ENCODE data around the gene MAPK7. TPM values are rescaled to one million over a fixed set of nuclear protein-coding genes. Genes with fewer than 3 reads are reported as not detected.

MAPK7 gene
- total and polyA plus RNA-seq, 2 of the 4 experiments (the other 2 are of a cell fraction): 9.7 to 25.4 TPM

DNA sequence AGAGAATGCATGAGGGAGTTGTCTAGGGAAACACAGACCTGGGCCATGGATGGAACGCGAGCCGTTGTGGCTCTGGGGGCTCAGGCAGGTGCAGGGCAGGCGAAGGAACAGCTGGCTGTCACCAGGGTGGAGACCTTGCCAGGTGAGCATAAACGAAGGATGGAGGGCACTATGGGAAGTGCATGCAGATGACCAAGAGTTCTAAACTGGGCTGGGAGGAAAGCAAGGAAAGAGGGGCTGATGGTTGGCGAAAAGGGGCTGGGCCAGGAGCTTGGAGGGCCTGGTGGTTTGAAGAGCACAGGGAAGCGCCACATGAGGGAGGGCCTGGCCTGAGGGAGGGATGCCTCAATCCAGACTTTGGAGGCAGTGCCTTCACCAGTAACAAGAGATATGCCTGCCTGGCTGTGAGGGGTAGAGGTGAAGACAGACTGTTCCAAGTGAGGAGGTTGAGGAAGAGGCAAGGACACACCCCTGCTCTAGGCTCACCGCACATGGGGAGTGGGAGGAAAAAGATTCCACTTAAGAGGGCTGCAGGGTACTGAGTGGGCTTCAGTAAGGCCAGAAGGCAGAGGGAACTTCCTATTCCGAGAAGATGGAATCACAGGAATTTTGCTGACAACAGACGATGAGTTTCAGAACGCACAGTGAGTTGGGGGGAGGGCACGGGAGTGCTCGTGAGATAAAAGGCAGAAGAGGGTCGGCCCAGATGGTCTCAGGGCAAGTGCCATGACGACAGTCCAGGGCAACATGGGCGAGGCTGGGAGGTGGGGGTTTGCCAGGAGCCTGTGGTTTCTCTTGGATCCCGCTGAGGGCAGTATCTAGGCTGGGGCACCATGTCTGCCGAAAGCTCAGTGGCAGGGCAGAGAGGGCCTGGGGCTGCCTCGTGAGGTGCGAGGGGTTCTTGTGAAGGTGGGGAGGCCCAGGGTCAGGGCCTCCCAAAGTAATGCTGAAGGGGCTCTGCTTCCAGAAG is 36.4 kb upstream of the MAPK7 start:
- H2BK5ac ChIP-seq (ENCODE audit: low read depth, low read length, poor library complexity, severe bottlenecking): no peak overlapping the region
- H4K91ac ChIP-seq (ENCODE audit: insufficient read depth, low read depth, low read length): no peak overlapping the region; the same call in 1 of the 2 replicates
- H3K4me1 ChIP-seq (ENCODE audit: control insufficient read depth, insufficient read depth, low read length): peaks cover 18% of the 10 kb centered on the region
- H2AK9ac ChIP-seq (replicated peaks; ENCODE audit: low read depth, low read length, poor library complexity): peak overlapping the region; percentile 51
- H3K36me3 ChIP-seq (ENCODE audit: control insufficient read depth, insufficient read depth, low read length): no peaks in the 10 kb centered on the region; the same call in 1 of the 2 replicates
- H3K4me2 ChIP-seq (ENCODE audit: low read depth, low read length): no peak overlapping the region
- ATAC-seq (ENCODE audit: low read depth) (no peak), DNase-seq (peak; percentile 10)
- H3K56ac ChIP-seq (ENCODE audit: extremely low read depth, insufficient read depth, low read length): no peak overlapping the region
- no TSS peak for BruUV-seq (replicated peaks)
- TF ChIP-seq CHD1 (IDR thresholded peaks at IDR 0.05; ENCODE audit: low read depth, low read length): no peak
- peak; percentile 11; the same call in 1 of the 2 replicates for TF ChIP-seq MAFK (IDR thresholded peaks at IDR 0.05; ENCODE audit: low read depth, low read length)
- no peak for TF ChIP-seq CEBPB (IDR thresholded peaks at IDR 0.05; ENCODE audit: low read depth, low read length)
- no peak for TF ChIP-seq FOS (IDR thresholded peaks at IDR 0.05; ENCODE audit: low read depth, low read length)
- peak overlapping the region in 1 of 2 experiments; percentile 77; a peak in 1 of 4 replicates for H4K8ac ChIP-seq (ENCODE audit: low read depth in 2 of 2, low read length in 2 of 2)
- peak overlapping the region; percentile 41; the same call in 1 of the 2 replicates for H4K5ac ChIP-seq (ENCODE audit: low read depth, low read length)
- 64% methylated on average over 17 of the region's 20 CpGs; no CpG with 5 or more reads in 1 of the 2 experiments for WGBS, 2 experiments (ENCODE audit: extremely low coverage in 2 of 2, insufficient read length in 1 of 2)
- H3K14ac ChIP-seq (replicated peaks; ENCODE audit: low read depth, low read length): peak overlapping the region; percentile 88
- H2BK15ac ChIP-seq (ENCODE audit: low read depth, low read length): no peak overlapping the region
- H2AK5ac ChIP-seq (ENCODE audit: low read depth, low read length): peak overlapping the region; percentile 86; the same call in 1 of the 2 replicates
- no peak overlapping the region for H3K9ac ChIP-seq (ENCODE audit: low read depth, low read length)
- H2BK120ac ChIP-seq (ENCODE audit: low read depth, low read length): peak overlapping the region; percentile 52; the same call in 1 of the 2 replicates
- H3K79me1 ChIP-seq (ENCODE audit: low read depth in 1 of 2, low read length in 2 of 2): no peaks in the 10 kb centered on the region
- H4K20me1 ChIP-seq (ENCODE audit: insufficient read depth, low read length): peaks cover 3% of the 10 kb centered on the region
- H3K23ac ChIP-seq (ENCODE audit: low read depth, low read length): peak overlapping the region; percentile 48; the same call in 1 of the 2 replicates
- H2BK20ac ChIP-seq (ENCODE audit: low read depth, low read length): no peak overlapping the region
- H3K9me3 ChIP-seq (ENCODE audit: control insufficient read depth, insufficient read depth, low read length): no peaks in the 10 kb centered on the region
- no peaks in the 10 kb centered on the region for H3K27me3 ChIP-seq (ENCODE audit: control insufficient read depth, insufficient read depth, low read length)
- H3K9me1 ChIP-seq (ENCODE audit: insufficient read depth, low read length): peaks cover 20% of the 10 kb centered on the region
- no peak overlapping the region for H3K4me3 ChIP-seq (ENCODE audit: insufficient read depth, low read depth, low read length)
- H3K27ac ChIP-seq (ENCODE audit: insufficient read depth, low read length): no peak overlapping the region
- dilution Hi-C loops (cut with HindIII; ENCODE audit: low sequenced_read_pairs, unreplicated experiment): no loop called here
- H3K18ac ChIP-seq (ENCODE audit: low read depth, low read length): peak overlapping the region; percentile 0; the same call in 1 of the 2 replicates
- ChIA-PET CTCF (no interaction called here), POLR2A (ENCODE audit: unreplicated experiment) (no interaction called here)
- intact Hi-C loops (cut with micrococcal nuclease): no loop called here
- in situ Hi-C loops (cut with MboI; ENCODE audit: low sequenced_read_pairs): no loop called here
- peak overlapping the region; percentile 36 for H2AFZ ChIP-seq (replicated peaks; ENCODE audit: low read length, poor library complexity)
- peak overlapping the region; percentile 58 for H3K4ac ChIP-seq (ENCODE audit: low read depth, low read length)

All from IMR-90 (cell line).